CD14-positive monocyte (primary cell): ENCODE results near the gene APCDD1L. TPM values are rescaled to one million over a fixed set of nuclear protein-coding genes. Genes with fewer than 3 reads are reported as not detected.
A peak's percentile ranks its signal among the peaks of the same experiment; 100 is the strongest.

Source experiments
- DNase-seq, 3 donors: peaks; one replicate each; pipeline ENCODE4 v3.0.0-alpha.2; 2011 to 2022
- H2AFZ ChIP-seq: 2 replicates; pipeline ENCODE4 v1.6.0; 2012; ENCODE audit warnings: mild to moderate bottlenecking, low read depth, low read length, inconsistent platforms; ENCODE audit not compliant: insufficient read depth, poor library complexity, severe bottlenecking
- H3K27ac ChIP-seq, 2 donors: 1 replicate in 1 of 2; 2 replicates in 1 of 2; pipeline ENCODE4 v1.5.1; 2012 to 2013; ENCODE audit warnings: low read length in 2 of 2, control low read depth in 1 of 2, inconsistent platforms in 1 of 2, low read depth in 1 of 2, mild to moderate bottlenecking in 1 of 2
- H3K27me3 ChIP-seq, 2 donors: one replicate each; pipeline versions ENCODE4 v1.6.0 to v1.6.1; 2011 to 2013; ENCODE audit warnings: low read length in 2 of 2; ENCODE audit not compliant: control insufficient read depth in 2 of 2, insufficient read depth in 2 of 2
- H3K36me3 ChIP-seq, 2 donors: replicated peaks in 1 of 2; 1 replicate in 1 of 2; 2 replicates in 1 of 2; pipeline versions ENCODE4 v1.5.1 to v1.6.1; 2012 to 2013; ENCODE audit warnings: low read length in 2 of 2, control low read depth in 1 of 2, inconsistent platforms in 1 of 2, mild to moderate bottlenecking in 1 of 2; ENCODE audit not compliant: insufficient read depth in 2 of 2, control insufficient read depth in 1 of 2
- H3K4me1 ChIP-seq, 2 donors: 1 replicate in 1 of 2; 2 replicates in 1 of 2; pipeline versions ENCODE4 v1.5.1 to v1.6.1; 2012 to 2013; ENCODE audit warnings: low read length in 2 of 2, control low read depth in 1 of 2, inconsistent platforms in 1 of 2, mild to moderate bottlenecking in 1 of 2, moderate library complexity in 1 of 2; ENCODE audit not compliant: insufficient read depth in 2 of 2, control insufficient read depth in 1 of 2
- H3K4me2 ChIP-seq: replicated peaks from 2 replicates; pipeline ENCODE3; 2012; ENCODE audit warnings: low read length, moderate library complexity, mild to moderate bottlenecking; ENCODE audit not compliant: poor library complexity, severe bottlenecking; ENCODE audit errors: extremely low read depth
- H3K4me3 ChIP-seq, 3 experiments: fragments of 200-600 bp in 1 of 3; sonication (generic) in 1 of 3; replicated peaks in 1 of 3; 1 replicate in 2 of 3; 2 replicates in 1 of 3; pipeline ENCODE4 v1.5.1; 2011 to 2013; ENCODE audit warnings: low read length in 3 of 3, mild to moderate bottlenecking in 3 of 3, control low read depth in 2 of 3, low read depth in 2 of 3, inconsistent platforms in 1 of 3, moderate library complexity in 1 of 3
- H3K79me2 ChIP-seq: 2 replicates; pipeline ENCODE4 v1.6.0; 2012; ENCODE audit warnings: mild to moderate bottlenecking, control low read depth, inconsistent platforms, low read length, moderate library complexity; ENCODE audit not compliant: insufficient read depth
- H3K9ac ChIP-seq: 2 replicates; pipeline ENCODE4 v1.6.0; 2017; ENCODE audit warnings: low read length, mild to moderate bottlenecking; ENCODE audit not compliant: insufficient read depth, poor library complexity, severe bottlenecking
- H3K9me3 ChIP-seq, 2 donors: replicated peaks in 1 of 2; 1 replicate in 1 of 2; 2 replicates in 1 of 2; pipeline versions ENCODE4 v1.5.1 to v1.6.1; 2012 to 2013; ENCODE audit warnings: low read length in 2 of 2, control low read depth in 1 of 2; ENCODE audit not compliant: control insufficient read depth in 1 of 2, insufficient read depth in 1 of 2
- H4K20me1 ChIP-seq: 2 replicates; pipeline ENCODE4 v1.6.0; 2012; ENCODE audit warnings: mild to moderate bottlenecking, low read length, control low read depth, moderate library complexity; ENCODE audit not compliant: insufficient read depth
- H3K27ac Mint-ChIP-seq, 7 donors: one replicate each; pipeline ENCODE4 v1.8.0; 2020; ENCODE audit warnings: mild to moderate bottlenecking in 7 of 7, mixed read lengths in 7 of 7, moderate library complexity in 6 of 7, inconsistent platforms in 2 of 7
- H3K27me3 Mint-ChIP-seq, 3 donors: one replicate each; pipeline ENCODE4 v1.8.0; 2021 to 2022; ENCODE audit warnings: low read depth in 3 of 3, mild to moderate bottlenecking in 3 of 3, mixed read lengths in 3 of 3, moderate library complexity in 3 of 3, inconsistent platforms in 1 of 3
- H3K36me3 Mint-ChIP-seq, 2 donors: one replicate each; pipeline ENCODE4 v1.8.0; 2020; ENCODE audit warnings: mixed read lengths in 2 of 2, inconsistent platforms in 1 of 2, mild to moderate bottlenecking in 1 of 2
- H3K4me1 Mint-ChIP-seq: one replicate; pipeline ENCODE4 v1.8.0; 2020; ENCODE audit warnings: mild to moderate bottlenecking, mixed read lengths
- H3K4me3 Mint-ChIP-seq, 2 donors: one replicate each; pipeline ENCODE4 v1.8.0; 2020; ENCODE audit warnings: mild to moderate bottlenecking in 2 of 2, mixed read lengths in 2 of 2, moderate library complexity in 1 of 2
- H3K9me3 Mint-ChIP-seq, 7 donors: one replicate each; pipeline ENCODE4 v1.8.0; 2020 to 2022; ENCODE audit warnings: mixed read lengths in 7 of 7, mild to moderate bottlenecking in 6 of 7, moderate library complexity in 6 of 7, inconsistent platforms in 2 of 7
- WGBS: methylation state at CpG from one replicate; pipeline ENCODE4 v1.1.5; 2013; ENCODE audit warnings: missing lambda C conversion rate; ENCODE audit not compliant: insufficient coverage; 5-methylcytosine and 5-hydroxymethylcytosine counted together
- intact Hi-C, 2 donors: fragments of 100-400 bp; cut with micrococcal nuclease; formaldehyde crosslinking; loops; one replicate each; pipeline versions ENCODE4 v1.15.0 to v1.15.1; 2023
- polyA plus RNA-seq, 3 donors: library from polyadenylated mRNA; depleted of rRNA in 1 of 3; unstranded in 2 of 3; stranded (reverse) in 1 of 3; fragments of 300-500 nt in 2 of 3; fragments of >200 nt in 1 of 3; fragmentation: Illumina TruSeq in 2 of 3; gene quantifications; 1 replicate in 2 of 3; 2 replicates in 1 of 3; pipeline ENCODE4 v1.2.3, GENCODE V29; 2012 to 2021
- TF ChIP-seq, protein P1 (sequence below): fragments of 200-600 bp; IDR thresholded peaks from one replicate; pipeline ENCODE4 v1.8.0; 2022; ENCODE audit warnings: antibody characterized with exemption, mild to moderate bottlenecking

Gene APCDD1L
- polyA plus RNA-seq, 3 donors, result not detected

DNA sequence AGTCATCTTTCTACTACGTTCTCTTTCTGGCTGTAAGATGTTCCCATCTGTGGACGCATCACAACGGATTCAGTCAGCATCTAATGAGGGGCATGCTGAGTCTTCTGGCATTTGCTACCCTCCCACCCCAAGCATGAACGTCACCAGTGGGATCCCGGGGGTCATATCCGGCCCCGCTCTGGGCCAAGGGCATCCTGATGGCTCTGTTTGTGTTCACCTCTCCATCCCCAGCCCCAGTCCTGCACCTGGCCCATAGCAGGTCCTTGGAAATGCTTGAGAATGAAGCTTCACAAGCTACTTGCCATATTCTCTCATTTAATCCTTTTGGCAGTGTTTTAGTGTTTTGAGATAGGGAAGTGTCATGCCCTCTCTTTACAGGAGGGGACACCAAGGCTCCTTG is 14.9 kb downstream of the APCDD1L start:
- Histone ChIP-seq H3K4me3 (no peak overlapping the region), H3K9me3 (peaks cover 16 to 20% of the 10 kb centered on the region in 2 donors), H3K9ac (no peak overlapping the region), H3K27ac (no peak overlapping the region), H3K36me3 (no peaks in the 10 kb centered on the region), H4K20me1 (no peaks in the 10 kb centered on the region), H3K4me1 (no peaks in the 10 kb centered on the region), H3K79me2 (no peaks in the 10 kb centered on the region), H3K27me3 (no peaks in the 10 kb centered on the region), H2AFZ (no peak overlapping the region), H3K4me2 (no peak overlapping the region)
- 94% methylated on average over 6 of the region's 7 CpGs for WGBS
- intact Hi-C loops, result no loop called here
- Mint-ChIP-seq H3K27me3 (peaks cover 4 to 13% (median 4%) of the 10 kb centered on the region in 3 donors), H3K27ac (no peak overlapping the region), H3K36me3 (no peaks in the 10 kb centered on the region), H3K4me1 (no peaks in the 10 kb centered on the region), H3K9me3 (peaks cover 8 to 28% (median 19%) of the 10 kb centered on the region in 7 donors), H3K4me3 (no peak overlapping the region)
- no peak for DNase-seq
- TF ChIP-seq, protein P1, sequence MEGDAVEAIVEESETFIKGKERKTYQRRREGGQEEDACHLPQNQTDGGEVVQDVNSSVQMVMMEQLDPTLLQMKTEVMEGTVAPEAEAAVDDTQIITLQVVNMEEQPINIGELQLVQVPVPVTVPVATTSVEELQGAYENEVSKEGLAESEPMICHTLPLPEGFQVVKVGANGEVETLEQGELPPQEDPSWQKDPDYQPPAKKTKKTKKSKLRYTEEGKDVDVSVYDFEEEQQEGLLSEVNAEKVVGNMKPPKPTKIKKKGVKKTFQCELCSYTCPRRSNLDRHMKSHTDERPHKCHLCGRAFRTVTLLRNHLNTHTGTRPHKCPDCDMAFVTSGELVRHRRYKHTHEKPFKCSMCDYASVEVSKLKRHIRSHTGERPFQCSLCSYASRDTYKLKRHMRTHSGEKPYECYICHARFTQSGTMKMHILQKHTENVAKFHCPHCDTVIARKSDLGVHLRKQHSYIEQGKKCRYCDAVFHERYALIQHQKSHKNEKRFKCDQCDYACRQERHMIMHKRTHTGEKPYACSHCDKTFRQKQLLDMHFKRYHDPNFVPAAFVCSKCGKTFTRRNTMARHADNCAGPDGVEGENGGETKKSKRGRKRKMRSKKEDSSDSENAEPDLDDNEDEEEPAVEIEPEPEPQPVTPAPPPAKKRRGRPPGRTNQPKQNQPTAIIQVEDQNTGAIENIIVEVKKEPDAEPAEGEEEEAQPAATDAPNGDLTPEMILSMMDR, result no peak

DNA sequence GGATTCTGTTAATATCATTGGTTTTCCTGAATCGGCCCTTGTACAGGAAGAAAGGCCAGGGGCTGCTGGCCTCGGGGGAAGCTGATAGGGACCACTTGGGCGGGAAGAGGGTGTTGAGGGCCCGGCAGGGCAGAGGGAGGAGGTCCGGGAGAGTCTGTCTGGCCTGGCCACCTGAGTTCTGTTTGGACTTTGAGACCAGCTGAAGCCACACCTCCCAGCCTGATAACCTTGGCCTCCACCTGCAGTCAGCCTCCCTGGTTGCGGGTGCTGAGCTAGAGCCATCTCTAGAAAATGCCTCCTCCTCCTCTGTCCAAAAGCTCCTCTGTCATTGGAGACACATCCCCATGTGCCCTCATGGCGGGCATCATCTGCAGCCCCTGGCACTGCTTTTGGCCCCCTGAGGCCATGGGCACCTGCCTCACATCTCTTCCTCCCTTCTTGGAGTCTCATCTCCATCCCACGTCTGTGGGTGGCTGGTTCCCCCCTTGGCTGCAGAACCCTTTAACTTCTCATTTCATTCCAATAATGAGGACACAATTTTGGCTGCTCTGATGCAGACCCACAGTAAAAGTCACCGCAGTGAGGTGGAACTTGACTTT is 16.6 kb downstream of the APCDD1L start:
- H3K4me3 ChIP-seq, result no peak overlapping the region
- TF ChIP-seq, protein P1, result no peak
- H3K27me3 ChIP-seq, result no peaks in the 10 kb centered on the region
- no peaks in the 10 kb centered on the region for H3K79me2 ChIP-seq
- Mint-ChIP-seq H3K9me3 (peaks cover 4 to 14% (median 7%) of the 10 kb centered on the region in 7 donors), H3K36me3 (no peaks in the 10 kb centered on the region), H3K27ac (no peak overlapping the region), H3K27me3 (peaks cover 4 to 13% (median 4%) of the 10 kb centered on the region in 3 donors), H3K4me3 (peak overlapping the region in 1 of 2 donors; percentile 32), H3K4me1 (no peaks in the 10 kb centered on the region)
- H4K20me1 ChIP-seq, result no peaks in the 10 kb centered on the region
- no peak overlapping the region for H2AFZ ChIP-seq
- no peak overlapping the region for H3K4me2 ChIP-seq
- no peaks in the 10 kb centered on the region for H3K4me1 ChIP-seq
- peaks cover under 1 to 8% of the 10 kb centered on the region in 2 donors for H3K9me3 ChIP-seq
- intact Hi-C loops, result no loop called here
- 76% methylated on average over 8 of the region's 9 CpGs for WGBS
- H3K27ac ChIP-seq, result no peak overlapping the region
- no peak for DNase-seq
- no peaks in the 10 kb centered on the region for H3K36me3 ChIP-seq
- H3K9ac ChIP-seq, result no peak overlapping the region
